SW 1271 (cell line): ENCODE measurements around the gene IRF6.

Experiments used
- DNase-seq, 2 experiments: peaks; one replicate each; lab custom pipeline; 2025; lab: John Stamatoyannopoulos, UW

The IRF6 gene

DNA sequence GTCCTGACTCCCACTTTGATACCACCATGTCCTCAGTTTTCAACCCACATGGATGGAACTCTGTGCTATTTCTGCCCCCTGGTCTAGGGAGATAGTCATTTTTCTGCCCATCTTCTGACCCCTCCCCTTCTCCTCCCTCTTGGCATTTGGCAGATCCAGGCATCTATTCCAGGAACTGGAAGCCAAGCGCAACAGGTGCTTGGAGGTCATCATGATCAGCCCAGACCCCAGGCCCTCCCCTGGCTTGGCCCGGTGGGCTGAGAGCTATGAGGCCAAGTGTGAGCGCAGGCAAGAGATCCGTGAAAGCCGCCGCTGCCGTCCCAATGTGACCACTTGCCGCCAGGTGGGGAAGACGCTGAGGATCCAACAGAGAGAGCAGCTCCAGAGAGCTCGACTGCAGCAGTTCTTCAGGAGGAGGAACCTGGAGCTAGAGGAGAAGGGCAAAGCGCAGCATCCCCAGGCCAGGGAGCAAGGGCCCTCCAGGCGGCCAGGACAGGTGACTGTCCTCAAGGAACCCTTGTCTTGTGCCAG is 46.0 kb downstream of the IRF6 start:
- no peak for DNase-seq

DNA sequence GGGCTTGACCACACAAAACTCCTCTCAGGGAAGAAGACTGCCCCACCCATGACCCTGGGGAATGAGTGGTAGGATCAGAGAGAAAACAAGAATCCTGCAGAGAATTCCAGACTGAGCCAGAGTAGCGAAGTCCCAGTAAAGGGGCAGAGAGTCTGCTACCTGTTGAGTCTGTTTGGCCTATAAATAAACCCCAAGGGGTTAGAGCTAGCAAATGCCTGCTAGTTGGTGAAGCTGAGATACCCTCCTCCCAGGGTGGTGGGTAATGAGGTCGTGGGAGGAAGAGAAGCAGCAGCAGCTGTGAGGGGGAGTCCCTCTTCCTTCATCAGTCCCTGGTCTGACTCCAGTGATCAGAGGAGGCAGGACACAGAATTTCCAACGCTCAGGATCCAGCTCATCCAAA is 47.5 kb downstream of the IRF6 start:
- no peak for DNase-seq

DNA sequence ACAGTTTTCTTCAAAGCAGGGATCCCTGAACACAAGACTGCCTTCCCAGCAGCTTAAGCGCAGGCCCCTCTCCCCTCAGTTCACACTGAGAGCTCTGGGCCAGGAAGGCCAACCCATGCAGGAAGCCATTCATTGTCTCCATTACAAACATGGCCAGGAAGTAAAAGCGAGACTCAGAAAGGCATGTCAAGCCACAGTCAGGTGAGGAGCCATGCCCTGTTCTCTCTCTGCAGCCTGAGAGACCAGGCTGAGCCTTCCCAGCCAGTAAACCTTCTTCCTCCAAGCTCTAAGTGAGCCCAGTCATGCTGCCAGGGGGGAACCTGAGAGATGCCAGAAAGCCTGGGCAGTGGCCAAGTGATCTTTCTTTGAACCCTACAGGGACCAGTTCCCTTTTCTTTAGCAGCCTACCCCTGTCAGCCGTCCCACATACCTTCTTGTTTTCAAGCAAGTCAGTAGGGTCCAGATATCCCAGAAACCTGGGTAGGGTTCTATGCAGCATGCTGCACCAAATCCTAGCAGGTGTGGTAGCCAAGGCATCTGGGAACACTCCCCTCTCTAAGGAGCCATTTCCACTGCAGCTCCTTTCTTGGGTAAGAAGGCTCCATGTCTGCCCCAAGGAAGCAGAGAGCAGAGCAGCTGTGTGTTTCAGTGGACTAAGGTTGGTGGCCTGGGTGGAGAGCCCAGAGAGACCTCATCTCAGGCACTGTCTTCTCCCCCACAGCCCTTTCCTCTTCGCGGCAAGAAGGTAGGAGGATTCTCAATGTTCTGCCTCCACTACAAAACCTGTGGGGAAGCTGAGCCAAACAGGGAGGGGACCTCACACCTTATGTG is 49.1 kb downstream of the IRF6 start:
- DNase-seq: no peak

DNA sequence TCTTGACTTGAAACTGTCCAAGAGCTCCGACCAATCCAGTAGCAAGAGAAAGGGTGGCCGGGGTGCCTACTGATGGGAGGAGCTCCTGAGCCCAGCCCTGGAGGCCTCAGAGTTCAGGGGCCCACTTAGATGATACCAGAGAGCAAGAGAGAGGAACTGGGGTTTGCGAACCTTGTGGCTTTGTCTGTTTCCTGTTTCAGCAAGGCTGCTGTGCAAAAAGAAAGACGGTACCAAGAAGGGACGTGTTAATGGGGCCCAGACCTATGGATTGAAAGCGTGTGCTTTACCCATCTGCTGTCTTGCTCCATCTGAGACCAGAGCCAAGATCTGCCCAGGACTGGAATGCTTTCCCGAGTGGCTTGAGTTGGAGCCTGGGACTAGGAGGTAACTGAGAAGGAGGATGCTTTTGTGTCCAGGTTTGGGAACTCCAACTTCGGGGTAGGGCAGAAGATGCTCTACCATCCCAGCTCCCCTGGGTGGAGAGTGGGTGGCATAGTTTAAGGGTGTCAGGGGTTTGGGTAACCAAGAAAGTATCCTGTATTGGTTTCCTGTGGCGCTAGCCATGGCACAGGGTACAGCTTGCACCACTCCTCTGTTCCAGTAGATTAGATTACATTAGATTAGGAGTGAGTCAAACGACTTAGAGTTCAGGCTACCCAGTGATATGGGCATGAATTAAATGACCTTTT is 49.9 kb downstream of the IRF6 start, which contains the start of gene TRAF3IP3:
Gene TRAF3IP3 (plus strand): TSS at position 128 of the 689 bp plus-strand sequence. CDS start 3,987 bp downstream, outside the sequence.
- DNase-seq: no peak

- no peak for DNase-seq
Observed at GRCh38 chr1:209755256-209755655, 50.7 kb downstream of the IRF6 start.

- DNase-seq: no peak
Observed at GRCh38 chr1:209752890-209753289, 53.1 kb downstream of the IRF6 start.

DNA sequence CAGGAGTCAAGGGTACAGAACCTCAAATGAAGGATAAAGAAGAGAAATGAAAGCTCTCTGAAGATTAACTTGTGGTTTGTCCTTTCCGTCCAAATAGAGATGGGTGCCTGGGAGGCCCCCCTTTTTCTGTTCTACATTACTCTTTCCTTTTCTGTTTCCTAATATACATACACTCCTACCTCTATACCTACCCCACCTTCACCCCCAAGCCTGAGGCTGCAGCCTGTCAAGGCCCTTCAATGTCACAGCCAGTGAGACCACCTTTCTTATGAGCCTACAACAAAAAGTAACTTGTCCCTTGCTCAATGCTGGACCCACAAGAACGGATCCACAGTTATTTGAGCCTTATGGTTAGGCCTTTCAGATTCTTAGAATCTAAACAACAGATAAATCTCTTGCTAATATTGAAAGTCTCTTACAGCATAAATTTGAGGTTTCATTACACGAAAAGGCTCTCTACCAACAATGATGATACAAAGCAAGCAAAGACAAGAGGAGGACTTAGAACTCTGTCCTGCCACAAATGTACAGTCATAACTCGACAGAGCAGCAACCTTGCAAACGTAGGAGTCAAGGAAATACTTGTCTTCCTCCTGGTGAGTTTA is 54.2 kb downstream of the IRF6 start:
- no peak for DNase-seq

- no peak for DNase-seq
Observed at GRCh38 chr1:209749670-209750323, 56.1 kb downstream of the IRF6 start.

DNA sequence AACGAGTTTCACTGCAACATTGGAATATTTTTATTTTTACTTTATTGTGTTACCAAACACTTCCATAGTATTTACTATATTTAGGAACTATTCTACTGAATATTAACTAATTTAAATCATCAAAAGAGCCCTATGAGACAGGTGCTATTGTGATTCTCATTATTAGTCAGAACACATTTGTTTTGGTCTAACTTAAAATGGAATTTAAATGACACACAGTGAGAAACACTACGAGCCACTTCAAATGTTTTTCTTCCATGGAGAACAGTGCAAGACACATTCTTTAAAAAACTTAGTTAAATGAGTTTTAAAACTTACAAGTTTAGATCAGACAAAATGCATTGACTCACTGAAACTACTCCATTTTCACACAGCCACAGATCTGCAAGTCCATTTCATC is 56.7 kb downstream of the IRF6 start:
- DNase-seq: no peak

DNA sequence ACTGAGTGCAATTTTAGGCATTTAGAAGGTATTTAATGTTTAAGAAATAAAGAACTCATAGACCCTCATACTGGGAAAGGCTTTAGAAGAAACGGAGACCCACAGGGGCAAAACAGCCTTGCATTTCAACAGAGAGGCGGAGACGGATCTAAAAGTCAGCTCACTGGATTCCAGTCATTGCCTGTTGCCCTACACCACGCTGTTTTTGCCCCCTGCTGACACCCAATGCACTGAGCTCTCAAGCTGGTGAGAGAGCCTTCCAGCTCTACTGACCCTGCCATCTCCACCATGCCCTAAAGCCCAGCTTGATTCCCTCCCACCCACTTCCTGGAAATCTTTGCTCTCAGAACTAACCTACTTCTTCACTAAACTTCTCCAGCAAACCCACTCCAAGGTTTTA is 57.3 kb downstream of the IRF6 start:
- no peak for DNase-seq

GRCh38 chr1:209747580-209748262 is 58.2 kb downstream of the IRF6 start:
- DNase-seq: peak; percentile 43 to 83

DNA sequence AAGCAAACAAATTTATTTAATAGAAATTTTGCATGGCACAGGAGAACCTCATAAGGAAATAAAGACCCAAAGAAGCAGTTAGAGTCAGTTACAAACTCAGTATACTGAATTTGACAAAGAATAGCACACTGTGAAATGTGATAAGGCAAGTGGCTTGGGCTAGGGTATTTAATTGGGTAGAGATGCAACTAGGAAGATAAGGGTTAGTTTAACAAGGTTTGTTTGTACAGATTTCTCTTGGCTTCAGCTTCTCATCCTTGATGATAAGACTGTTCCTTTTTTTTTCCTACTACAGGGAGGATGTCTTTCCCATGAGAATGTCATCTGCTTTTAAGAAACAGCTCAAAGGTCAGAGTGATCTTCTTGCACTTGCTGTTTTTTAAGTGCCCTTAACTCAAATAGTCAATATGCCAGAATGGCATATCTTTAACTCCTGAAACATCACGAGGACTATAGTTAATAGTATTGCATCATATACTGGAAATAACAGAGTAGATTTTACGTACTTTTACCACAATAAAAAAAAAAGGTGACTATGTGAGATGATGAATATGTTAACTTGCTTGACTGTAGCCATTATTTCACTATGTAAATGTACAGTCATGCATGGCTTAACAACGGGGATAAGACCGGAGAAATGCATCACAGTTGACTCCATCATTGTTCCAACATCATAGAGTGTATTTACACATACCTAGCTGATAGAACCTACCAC is 59.3 kb downstream of the IRF6 start:
- no peak for DNase-seq

GRCh38 chr1:209743145-209743482 is 62.8 kb downstream of the IRF6 start:
- DNase-seq: no peak

GRCh38 chr1:209742409-209743144 is 63.4 kb downstream of the IRF6 start:
- no peak for DNase-seq

DNA sequence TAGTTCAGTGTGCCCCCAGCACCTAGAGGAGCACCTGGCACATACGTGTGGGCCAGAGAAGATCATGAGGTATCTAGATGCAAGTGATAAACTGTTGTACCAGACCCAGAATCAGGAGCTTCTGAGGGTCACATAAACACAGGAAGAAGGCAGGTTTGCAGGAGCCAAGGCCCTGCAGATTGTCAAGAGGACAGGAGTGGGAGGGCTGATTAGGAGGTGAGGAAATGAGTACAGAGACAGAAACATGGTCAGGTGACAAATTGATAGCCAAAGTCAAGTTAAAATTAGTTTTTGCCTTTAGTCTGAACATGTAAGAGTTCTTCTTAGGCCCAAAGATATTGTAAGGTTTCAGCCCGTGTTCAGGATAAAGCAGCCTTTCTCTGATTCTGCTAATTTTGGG is 64.1 kb downstream of the IRF6 start:
- no peak for DNase-seq

- no peak for DNase-seq
Observed at GRCh38 chr1:209741193-209741592, 64.7 kb downstream of the IRF6 start.

- DNase-seq: no peak
Observed at GRCh38 chr1:209738270-209738669, 67.7 kb downstream of the IRF6 start.

DNA sequence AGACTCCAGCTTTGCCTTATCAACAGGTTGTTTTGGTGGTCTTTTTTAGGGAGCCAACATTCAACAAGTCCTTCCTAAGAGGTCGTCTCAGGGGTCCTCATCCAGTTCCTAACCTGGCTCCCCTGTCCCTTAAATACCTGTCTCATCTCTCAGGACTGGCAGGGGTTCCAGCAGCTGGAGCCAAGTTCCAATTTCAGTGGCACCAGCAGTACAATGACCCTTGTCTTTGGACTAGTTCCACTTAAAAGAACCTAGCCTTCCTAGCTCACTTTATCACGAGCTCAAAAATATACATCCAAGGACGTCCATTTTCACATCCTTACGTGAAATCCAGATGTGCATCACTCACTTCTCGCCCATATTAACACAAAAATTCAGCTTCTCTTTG is 68.8 kb downstream of the IRF6 start:
- no peak for DNase-seq

DNA sequence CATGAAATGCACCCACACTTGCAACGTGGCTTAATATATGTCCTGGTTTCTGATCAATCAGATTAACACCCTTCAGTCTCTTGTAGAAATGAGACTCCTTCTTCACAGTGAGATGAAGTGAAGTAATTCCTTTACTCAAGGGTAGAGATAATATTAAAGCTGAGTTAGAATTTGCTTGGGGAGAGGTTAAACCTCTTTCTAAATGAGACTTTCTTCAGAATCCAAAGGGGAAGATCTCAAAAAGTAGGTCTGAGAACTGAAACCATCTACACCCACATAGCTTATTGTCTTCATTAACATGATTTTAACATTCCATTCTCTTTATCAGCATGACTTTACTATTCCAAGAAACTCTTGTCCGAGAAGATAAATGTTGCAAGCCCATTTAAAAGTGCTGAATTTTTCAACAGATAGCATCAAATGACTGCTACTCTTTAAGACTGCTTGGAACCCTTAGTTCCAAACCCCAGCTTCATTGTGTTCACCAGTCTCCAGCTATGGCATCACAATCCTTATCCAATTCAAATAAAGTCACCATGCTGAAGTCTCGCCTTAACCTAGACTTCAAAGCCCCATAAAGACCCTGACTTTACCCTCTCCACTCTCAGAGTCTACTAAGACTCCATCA is 69.3 kb downstream of the IRF6 start:
- DNase-seq: no peak
